GM12864 (cell line): ENCODE data around the gene TM6SF1.

Source experiments
- DNase-seq: peaks from one replicate; pipeline ENCODE4 v3.0.0-alpha.2; 2011; ENCODE audit warnings: low read depth
- H3K4me3 ChIP-seq: 2 replicates; pipeline ENCODE4 v1.5.1; 2011; ENCODE audit warnings: mild to moderate bottlenecking, low read depth, low read length, control low read depth
- TF ChIP-seq, protein P1 (sequence below): IDR thresholded peaks from 2 replicates; pipeline ENCODE4 v1.5.1; 2011; ENCODE audit warnings: low read depth, mild to moderate bottlenecking, moderate library complexity, low read length, control low read depth, inconsistent platforms; ENCODE audit errors: missing control alignments

TM6SF1 gene

DNA sequence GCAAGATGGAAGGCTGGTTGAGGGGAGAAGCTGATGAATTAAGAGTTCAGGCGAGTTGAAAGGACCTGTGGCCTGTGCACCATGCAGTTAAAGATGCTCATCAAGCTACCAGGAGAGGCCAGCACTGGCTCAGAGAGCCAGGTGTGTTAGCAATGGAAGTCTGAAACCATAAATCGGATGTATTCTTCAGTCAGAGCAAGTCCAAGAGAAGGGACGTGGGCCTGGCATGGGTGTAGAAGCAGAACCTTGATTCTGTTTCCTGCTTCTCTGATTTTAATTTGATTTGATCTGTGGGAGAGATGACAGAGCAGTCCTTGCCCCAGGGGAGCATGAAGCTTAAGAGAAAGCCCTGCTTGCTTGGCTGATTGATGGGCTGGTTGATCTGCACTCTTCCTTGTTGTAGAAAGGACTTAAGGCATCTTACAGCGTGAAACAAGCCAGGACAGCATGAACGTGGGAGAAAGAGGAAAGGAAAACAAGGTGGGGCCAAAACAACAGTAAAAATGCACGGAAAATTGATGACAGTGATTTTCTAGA is 10.9 kb downstream of the TM6SF1 start:
- no peak for DNase-seq
- no peak overlapping the region for H3K4me3 ChIP-seq
- TF ChIP-seq, protein P1, sequence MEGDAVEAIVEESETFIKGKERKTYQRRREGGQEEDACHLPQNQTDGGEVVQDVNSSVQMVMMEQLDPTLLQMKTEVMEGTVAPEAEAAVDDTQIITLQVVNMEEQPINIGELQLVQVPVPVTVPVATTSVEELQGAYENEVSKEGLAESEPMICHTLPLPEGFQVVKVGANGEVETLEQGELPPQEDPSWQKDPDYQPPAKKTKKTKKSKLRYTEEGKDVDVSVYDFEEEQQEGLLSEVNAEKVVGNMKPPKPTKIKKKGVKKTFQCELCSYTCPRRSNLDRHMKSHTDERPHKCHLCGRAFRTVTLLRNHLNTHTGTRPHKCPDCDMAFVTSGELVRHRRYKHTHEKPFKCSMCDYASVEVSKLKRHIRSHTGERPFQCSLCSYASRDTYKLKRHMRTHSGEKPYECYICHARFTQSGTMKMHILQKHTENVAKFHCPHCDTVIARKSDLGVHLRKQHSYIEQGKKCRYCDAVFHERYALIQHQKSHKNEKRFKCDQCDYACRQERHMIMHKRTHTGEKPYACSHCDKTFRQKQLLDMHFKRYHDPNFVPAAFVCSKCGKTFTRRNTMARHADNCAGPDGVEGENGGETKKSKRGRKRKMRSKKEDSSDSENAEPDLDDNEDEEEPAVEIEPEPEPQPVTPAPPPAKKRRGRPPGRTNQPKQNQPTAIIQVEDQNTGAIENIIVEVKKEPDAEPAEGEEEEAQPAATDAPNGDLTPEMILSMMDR: no peak

DNA sequence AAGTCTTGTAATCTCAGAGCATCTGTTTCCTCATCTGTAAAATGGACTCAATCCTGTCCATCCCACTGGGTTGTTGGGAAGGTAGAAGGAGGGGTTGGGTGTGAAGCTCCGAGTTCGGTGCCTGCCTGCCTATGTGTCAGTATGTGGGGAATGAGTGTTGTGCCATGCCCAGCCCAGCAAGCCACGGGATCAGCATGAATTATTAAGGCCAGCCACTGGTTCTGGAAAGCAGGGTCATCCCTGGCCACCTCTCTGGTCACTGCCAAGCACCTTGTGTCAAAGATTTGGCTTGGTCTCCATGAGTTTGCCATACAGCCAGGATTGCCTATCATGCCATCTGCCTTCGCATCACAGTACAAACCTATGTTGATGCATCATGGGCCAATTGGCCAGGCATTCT is 11.5 kb downstream of the TM6SF1 start:
- DNase-seq: no peak
- TF ChIP-seq, protein P1: no peak

GRCh38 chr15:83119968-83120581 is 12.6 kb downstream of the TM6SF1 start:
- DNase-seq: no peak
- H3K4me3 ChIP-seq: no peak overlapping the region
- TF ChIP-seq, protein P1: no peak

More for the DNA sequence above, 11.5 kb downstream of the TM6SF1 start:
- H3K4me3 ChIP-seq: no peak overlapping the region

DNA sequence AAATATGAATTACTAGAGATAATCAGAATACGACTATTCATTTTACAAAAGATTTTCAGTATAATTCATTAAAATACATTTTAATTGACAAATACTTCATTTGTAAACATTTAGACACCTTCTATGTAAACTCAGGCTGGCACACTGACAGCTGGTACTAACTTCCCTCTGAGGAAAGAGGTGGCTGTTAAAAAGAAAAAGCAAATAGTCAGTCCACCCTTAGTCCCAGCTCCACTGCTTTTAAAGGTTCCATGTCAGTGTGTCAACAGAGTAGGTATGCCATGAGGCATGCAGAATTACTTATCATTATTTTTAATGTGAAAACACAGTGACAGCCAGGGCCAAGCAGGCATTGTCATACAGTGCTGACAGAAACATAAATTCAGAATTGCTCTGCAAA is 16.1 kb downstream of the TM6SF1 start:
- TF ChIP-seq, protein P1: no peak
- DNase-seq: no peak

DNA sequence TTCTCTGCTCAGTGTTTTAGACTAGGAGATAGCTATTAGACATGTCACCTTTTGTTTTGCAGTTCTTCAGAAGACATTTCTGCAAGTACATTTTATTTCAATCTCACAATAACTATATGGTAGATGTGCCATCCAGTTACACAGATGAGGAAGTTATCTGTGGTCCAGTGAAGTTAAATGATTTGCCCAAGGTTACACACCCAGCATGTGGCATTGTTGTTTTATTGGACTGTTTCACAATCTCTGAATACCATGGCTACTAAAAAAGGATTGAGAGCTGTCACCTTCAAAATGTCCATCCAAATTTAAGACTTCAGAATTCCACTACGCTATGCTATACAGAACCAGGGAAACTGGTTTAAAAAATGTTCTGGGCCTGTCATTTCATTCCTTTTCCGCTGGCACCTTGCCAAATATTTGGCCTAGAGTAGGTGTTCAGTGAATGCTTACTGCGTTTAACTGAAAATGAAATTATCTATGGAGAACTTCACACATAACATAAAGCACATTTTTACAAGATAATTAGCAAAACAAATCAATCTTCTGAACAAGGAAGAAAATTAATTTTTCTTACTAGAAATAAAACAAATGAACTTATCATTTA is 20.2 kb downstream of the TM6SF1 start:
- no peak for DNase-seq
- no peak overlapping the region for H3K4me3 ChIP-seq
- TF ChIP-seq, protein P1: no peak

More for the DNA sequence above, 16.1 kb downstream of the TM6SF1 start:
- no peak overlapping the region for H3K4me3 ChIP-seq

- DNase-seq: no peak
- no peak overlapping the region for H3K4me3 ChIP-seq
- TF ChIP-seq, protein P1: no peak
These were observed 22.3 kb downstream of the TM6SF1 start for GRCh38 chr15:83129791-83130190.
